Measurements from ENCODE around the gene HOXB3.

The HOXB3 gene

GRCh38 chr17:48546137-48546923, 43.7 kb downstream of the HOXB3 start (continued):
- TF ChIP-seq, protein P1, sequence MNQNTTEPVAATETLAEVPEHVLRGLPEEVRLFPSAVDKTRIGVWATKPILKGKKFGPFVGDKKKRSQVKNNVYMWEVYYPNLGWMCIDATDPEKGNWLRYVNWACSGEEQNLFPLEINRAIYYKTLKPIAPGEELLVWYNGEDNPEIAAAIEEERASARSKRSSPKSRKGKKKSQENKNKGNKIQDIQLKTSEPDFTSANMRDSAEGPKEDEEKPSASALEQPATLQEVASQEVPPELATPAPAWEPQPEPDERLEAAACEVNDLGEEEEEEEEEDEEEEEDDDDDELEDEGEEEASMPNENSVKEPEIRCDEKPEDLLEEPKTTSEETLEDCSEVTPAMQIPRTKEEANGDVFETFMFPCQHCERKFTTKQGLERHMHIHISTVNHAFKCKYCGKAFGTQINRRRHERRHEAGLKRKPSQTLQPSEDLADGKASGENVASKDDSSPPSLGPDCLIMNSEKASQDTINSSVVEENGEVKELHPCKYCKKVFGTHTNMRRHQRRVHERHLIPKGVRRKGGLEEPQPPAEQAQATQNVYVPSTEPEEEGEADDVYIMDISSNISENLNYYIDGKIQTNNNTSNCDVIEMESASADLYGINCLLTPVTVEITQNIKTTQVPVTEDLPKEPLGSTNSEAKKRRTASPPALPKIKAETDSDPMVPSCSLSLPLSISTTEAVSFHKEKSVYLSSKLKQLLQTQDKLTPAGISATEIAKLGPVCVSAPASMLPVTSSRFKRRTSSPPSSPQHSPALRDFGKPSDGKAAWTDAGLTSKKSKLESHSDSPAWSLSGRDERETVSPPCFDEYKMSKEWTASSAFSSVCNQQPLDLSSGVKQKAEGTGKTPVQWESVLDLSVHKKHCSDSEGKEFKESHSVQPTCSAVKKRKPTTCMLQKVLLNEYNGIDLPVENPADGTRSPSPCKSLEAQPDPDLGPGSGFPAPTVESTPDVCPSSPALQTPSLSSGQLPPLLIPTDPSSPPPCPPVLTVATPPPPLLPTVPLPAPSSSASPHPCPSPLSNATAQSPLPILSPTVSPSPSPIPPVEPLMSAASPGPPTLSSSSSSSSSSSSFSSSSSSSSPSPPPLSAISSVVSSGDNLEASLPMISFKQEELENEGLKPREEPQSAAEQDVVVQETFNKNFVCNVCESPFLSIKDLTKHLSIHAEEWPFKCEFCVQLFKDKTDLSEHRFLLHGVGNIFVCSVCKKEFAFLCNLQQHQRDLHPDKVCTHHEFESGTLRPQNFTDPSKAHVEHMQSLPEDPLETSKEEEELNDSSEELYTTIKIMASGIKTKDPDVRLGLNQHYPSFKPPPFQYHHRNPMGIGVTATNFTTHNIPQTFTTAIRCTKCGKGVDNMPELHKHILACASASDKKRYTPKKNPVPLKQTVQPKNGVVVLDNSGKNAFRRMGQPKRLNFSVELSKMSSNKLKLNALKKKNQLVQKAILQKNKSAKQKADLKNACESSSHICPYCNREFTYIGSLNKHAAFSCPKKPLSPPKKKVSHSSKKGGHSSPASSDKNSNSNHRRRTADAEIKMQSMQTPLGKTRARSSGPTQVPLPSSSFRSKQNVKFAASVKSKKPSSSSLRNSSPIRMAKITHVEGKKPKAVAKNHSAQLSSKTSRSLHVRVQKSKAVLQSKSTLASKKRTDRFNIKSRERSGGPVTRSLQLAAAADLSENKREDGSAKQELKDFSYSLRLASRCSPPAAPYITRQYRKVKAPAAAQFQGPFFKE (tag by site-specific recombination; IDR thresholded peaks at IDR 0.05; ENCODE audit: borderline replicate concordance) = no peak
- TF ChIP-seq, protein P2, sequence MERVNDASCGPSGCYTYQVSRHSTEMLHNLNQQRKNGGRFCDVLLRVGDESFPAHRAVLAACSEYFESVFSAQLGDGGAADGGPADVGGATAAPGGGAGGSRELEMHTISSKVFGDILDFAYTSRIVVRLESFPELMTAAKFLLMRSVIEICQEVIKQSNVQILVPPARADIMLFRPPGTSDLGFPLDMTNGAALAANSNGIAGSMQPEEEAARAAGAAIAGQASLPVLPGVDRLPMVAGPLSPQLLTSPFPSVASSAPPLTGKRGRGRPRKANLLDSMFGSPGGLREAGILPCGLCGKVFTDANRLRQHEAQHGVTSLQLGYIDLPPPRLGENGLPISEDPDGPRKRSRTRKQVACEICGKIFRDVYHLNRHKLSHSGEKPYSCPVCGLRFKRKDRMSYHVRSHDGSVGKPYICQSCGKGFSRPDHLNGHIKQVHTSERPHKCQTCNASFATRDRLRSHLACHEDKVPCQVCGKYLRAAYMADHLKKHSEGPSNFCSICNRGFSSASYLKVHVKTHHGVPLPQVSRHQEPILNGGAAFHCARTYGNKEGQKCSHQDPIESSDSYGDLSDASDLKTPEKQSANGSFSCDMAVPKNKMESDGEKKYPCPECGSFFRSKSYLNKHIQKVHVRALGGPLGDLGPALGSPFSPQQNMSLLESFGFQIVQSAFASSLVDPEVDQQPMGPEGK (tag by site-specific recombination; IDR thresholded peaks at IDR 0.05) = peak; percentile 72; the same call in 1 of the 2 replicates
- TF ChIP-seq ZNF121 (tag by site-specific recombination; IDR thresholded peaks at IDR 0.05) (no peak), ZBTB17 (tag by site-specific recombination; IDR thresholded peaks at IDR 0.05) (peak; percentile 90), ZNF214 (tag by site-specific recombination; IDR thresholded peaks at IDR 0.05; ENCODE audit: borderline replicate concordance) (no peak), IKZF3 (tag by site-specific recombination; IDR thresholded peaks at IDR 0.05) (peak; percentile 73), ZNF140 (tag by site-specific recombination; IDR thresholded peaks at IDR 0.05) (no peak), ZNF132 (tag by site-specific recombination; IDR thresholded peaks at IDR 0.05; ENCODE audit: borderline replicate concordance) (no peak), ZNF670 (tag by site-specific recombination; IDR thresholded peaks at IDR 0.05; ENCODE audit: low read depth) (no peak), ZNF544 (tag by site-specific recombination; IDR thresholded peaks at IDR 0.05) (no peak), ZNF76 (tag by site-specific recombination; IDR thresholded peaks at IDR 0.05; ENCODE audit: borderline replicate concordance, low read depth) (peak; percentile 71; the same call in 1 of the 2 replicates)
- TF ChIP-seq, protein P3, sequence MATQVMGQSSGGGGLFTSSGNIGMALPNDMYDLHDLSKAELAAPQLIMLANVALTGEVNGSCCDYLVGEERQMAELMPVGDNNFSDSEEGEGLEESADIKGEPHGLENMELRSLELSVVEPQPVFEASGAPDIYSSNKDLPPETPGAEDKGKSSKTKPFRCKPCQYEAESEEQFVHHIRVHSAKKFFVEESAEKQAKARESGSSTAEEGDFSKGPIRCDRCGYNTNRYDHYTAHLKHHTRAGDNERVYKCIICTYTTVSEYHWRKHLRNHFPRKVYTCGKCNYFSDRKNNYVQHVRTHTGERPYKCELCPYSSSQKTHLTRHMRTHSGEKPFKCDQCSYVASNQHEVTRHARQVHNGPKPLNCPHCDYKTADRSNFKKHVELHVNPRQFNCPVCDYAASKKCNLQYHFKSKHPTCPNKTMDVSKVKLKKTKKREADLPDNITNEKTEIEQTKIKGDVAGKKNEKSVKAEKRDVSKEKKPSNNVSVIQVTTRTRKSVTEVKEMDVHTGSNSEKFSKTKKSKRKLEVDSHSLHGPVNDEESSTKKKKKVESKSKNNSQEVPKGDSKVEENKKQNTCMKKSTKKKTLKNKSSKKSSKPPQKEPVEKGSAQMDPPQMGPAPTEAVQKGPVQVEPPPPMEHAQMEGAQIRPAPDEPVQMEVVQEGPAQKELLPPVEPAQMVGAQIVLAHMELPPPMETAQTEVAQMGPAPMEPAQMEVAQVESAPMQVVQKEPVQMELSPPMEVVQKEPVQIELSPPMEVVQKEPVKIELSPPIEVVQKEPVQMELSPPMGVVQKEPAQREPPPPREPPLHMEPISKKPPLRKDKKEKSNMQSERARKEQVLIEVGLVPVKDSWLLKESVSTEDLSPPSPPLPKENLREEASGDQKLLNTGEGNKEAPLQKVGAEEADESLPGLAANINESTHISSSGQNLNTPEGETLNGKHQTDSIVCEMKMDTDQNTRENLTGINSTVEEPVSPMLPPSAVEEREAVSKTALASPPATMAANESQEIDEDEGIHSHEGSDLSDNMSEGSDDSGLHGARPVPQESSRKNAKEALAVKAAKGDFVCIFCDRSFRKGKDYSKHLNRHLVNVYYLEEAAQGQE (tag by site-specific recombination; IDR thresholded peaks at IDR 0.05) = peak; percentile 47

DNA sequence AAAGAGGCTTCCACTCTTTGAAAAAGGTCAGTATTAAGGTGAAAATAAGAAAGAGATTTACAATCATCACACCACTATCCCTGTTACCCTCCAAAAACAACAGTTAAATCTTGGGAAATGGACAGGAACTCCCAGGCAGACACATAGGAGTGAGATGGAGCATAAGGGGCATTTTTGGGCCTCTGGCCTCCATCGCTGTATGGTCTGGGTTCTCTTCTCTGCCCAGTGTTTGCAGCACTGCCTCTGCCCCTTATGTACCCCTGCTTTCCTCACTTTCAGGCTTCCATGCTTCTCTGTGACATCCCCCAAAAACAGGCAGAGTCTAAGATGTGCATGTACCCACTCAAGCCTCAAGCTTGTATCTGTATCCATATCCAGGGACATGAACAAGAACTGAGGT, 44.5 kb downstream of the HOXB3 start:
- POLR2A ChIA-PET = interaction anchor here (0.7 to 1.0 kb wide), 3 partner anchors 10 to 101 kb away, joined by 3 to 5 read pairs (median 3); no protein-coding TSS in a partner anchor
- peaks cover 56% of the 10 kb centered on the region for H3K4me1 ChIP-seq (ENCODE audit: control insufficient read depth, insufficient read depth, low read length)
- CTCF ChIA-PET = interaction anchor here (0.6 to 1.1 kb wide), 3 partner anchors 10 to 97 kb away, joined by 3 to 7 read pairs (median 5); no protein-coding TSS in a partner anchor

More for the DNA sequence above, 44.5 kb downstream of the HOXB3 start:
- TF ChIP-seq ZNF670 (tag by site-specific recombination; IDR thresholded peaks at IDR 0.05; ENCODE audit: low read depth) (no peak), WT1 (tag by site-specific recombination; IDR thresholded peaks at IDR 0.05) (no peak), ZNF600 (tag by site-specific recombination; IDR thresholded peaks at IDR 0.05) (peak; percentile 70), IKZF3 (tag by site-specific recombination; IDR thresholded peaks at IDR 0.05) (0 out of 2 replicates have a peak, but pooled peaks have one; percentile 5), ZNF10 (tag by site-specific recombination; IDR thresholded peaks at IDR 0.05) (no peak), SP2 (tag by site-specific recombination; IDR thresholded peaks at IDR 0.05) (no peak), ZNF549 (tag by site-specific recombination; IDR thresholded peaks at IDR 0.05) (no peak)
- H3K36me3 ChIP-seq (ENCODE audit: control insufficient read depth in 2 of 2, insufficient read depth in 1 of 2, low read length in 2 of 2) = peaks cover 10 to 24% of the 10 kb centered on the region in 2 experiments
- H3K27ac ChIP-seq (ENCODE audit: extremely low read depth, low read depth, low read length) = peak overlapping the region; percentile 100
- H3K9me3 ChIP-seq (ENCODE audit: control insufficient read depth, insufficient read depth, low read depth, low read length) = no peaks in the 10 kb centered on the region
- H3K4me3 ChIP-seq (ENCODE audit: low read depth, low read length) = no peak overlapping the region

Measured in HEK293 (cell line).